HepG2 (cell line): ENCODE data around the gene GADD45B. TPM values are rescaled to one million over a fixed set of nuclear protein-coding genes. Genes with fewer than 3 reads are reported as not detected.

Experiments
- ARNT ChIP-seq: fragments of 450-650 bp; IDR thresholded peaks from 2 replicates; pipeline ENCODE4 v1.6.1; 2017
- ATF7-NPFF ChIP-seq: sonication (generic); formaldehyde crosslinking; IDR thresholded peaks from 2 replicates; pipeline ENCODE4 v1.8.1; 2023; ENCODE audit warnings: mild to moderate bottlenecking, low read depth, missing genetic modification reagents, moderate library complexity
- BATF2 ChIP-seq: sonication (generic); formaldehyde crosslinking; IDR thresholded peaks from 2 replicates; pipeline ENCODE4 v1.8.0; 2022; ENCODE audit warnings: mild to moderate bottlenecking, missing genetic modification reagents, moderate library complexity
- CBX1 ChIP-seq: IDR thresholded peaks from one replicate; pipeline ENCODE4 v1.6.1; 2016; ENCODE audit warnings: antibody characterized with exemption, low read depth
- FOXP4 ChIP-seq: sonication (generic); formaldehyde crosslinking; IDR thresholded peaks from 2 replicates; pipeline ENCODE4 v1.4.0; 2020; ENCODE audit warnings: missing genetic modification reagents
- GLMP ChIP-seq: sonication (generic); formaldehyde crosslinking; IDR thresholded peaks from 2 replicates; pipeline ENCODE4 v1.9.0; 2021; ENCODE audit warnings: missing genetic modification reagents, mild to moderate bottlenecking, borderline replicate concordance
- HOMEZ ChIP-seq: IDR thresholded peaks from 2 replicates; pipeline ENCODE4 v1.6.1; 2016; ENCODE audit warnings: low read depth
- LBX2 ChIP-seq: sonication (generic); formaldehyde crosslinking; IDR thresholded peaks from 2 replicates; pipeline ENCODE4 v1.5.0; 2020; ENCODE audit warnings: missing genetic modification reagents, mild to moderate bottlenecking, borderline replicate concordance
- MBD4 ChIP-seq: IDR thresholded peaks from 2 replicates; pipeline ENCODE4 v1.6.1; 2012; ENCODE audit warnings: low read length, inconsistent platforms, borderline replicate concordance
- MEF2D ChIP-seq: sonication (generic); formaldehyde crosslinking; IDR thresholded peaks from 2 replicates; pipeline ENCODE4 v1.5.1; 2020; ENCODE audit warnings: mild to moderate bottlenecking, missing genetic modification reagents
- NONO ChIP-seq, 2 experiments: fragments of 450-650 bp in 1 of 2; sonication (generic) in 1 of 2; formaldehyde crosslinking in 1 of 2; IDR thresholded peaks in 1 of 2; conservative IDR thresholded peaks in 1 of 2; 2 replicates each; pipeline versions ENCODE4 v1.6.1 to v1.8.0; 2017 to 2022; ENCODE audit warnings: mild to moderate bottlenecking in 1 of 2, missing genetic modification reagents in 1 of 2, moderate library complexity in 1 of 2
- SP2 ChIP-seq: sonication (generic); formaldehyde crosslinking; IDR thresholded peaks from 2 replicates; pipeline ENCODE4 v1.5.1; 2020; ENCODE audit warnings: mild to moderate bottlenecking, missing genetic modification reagents
- TARDBP ChIP-seq: sonication (generic); formaldehyde crosslinking; IDR thresholded peaks from 2 replicates; pipeline ENCODE4 v1.8.0; 2022; ENCODE audit warnings: mild to moderate bottlenecking, missing genetic modification reagents
- TBL1XR1 ChIP-seq: fragments of 150-350 bp; IDR thresholded peaks from 2 replicates; pipeline ENCODE4 v1.6.1; 2014; ENCODE audit warnings: borderline replicate concordance, low read length; ENCODE audit not compliant: partially characterized antibody
- TMF1 ChIP-seq: sonication (generic); formaldehyde crosslinking; IDR thresholded peaks from 2 replicates; pipeline ENCODE4 v1.8.1; 2022; ENCODE audit warnings: low read depth, missing genetic modification reagents
- ZFP36 ChIP-seq: fragments of 150-350 bp; IDR thresholded peaks from 2 replicates; pipeline ENCODE4 v1.6.1; 2018; ENCODE audit warnings: borderline replicate concordance, low read length, low read depth; ENCODE audit not compliant: partially characterized antibody
- ZFP36L1 ChIP-seq: sonication (generic); formaldehyde crosslinking; IDR thresholded peaks from 2 replicates; pipeline ENCODE4 v1.8.0; 2022; ENCODE audit warnings: mild to moderate bottlenecking, missing genetic modification reagents, moderate library complexity
- ZNF12 ChIP-seq: sonication (generic); formaldehyde crosslinking; IDR thresholded peaks from 2 replicates; pipeline ENCODE4 v1.5.0; 2020; ENCODE audit warnings: missing genetic modification reagents
- ZNF292 ChIP-seq: sonication (generic); formaldehyde crosslinking; IDR thresholded peaks from 2 replicates; pipeline ENCODE4 v1.8.1; 2022; ENCODE audit warnings: mild to moderate bottlenecking, low read depth, missing genetic modification reagents, borderline replicate concordance
- ZNF350 ChIP-seq: sonication (generic); formaldehyde crosslinking; IDR thresholded peaks from 2 replicates; pipeline ENCODE4 v1.4.0; 2020; ENCODE audit warnings: mild to moderate bottlenecking, low read depth, missing genetic modification reagents, borderline replicate concordance
- ZNF737 ChIP-seq: sonication (generic); formaldehyde crosslinking; IDR thresholded peaks from 2 replicates; pipeline ENCODE4 v1.5.0; 2020; ENCODE audit warnings: missing genetic modification reagents, mild to moderate bottlenecking, borderline replicate concordance
- ZNF746 ChIP-seq: sonication (generic); formaldehyde crosslinking; IDR thresholded peaks from 2 replicates; pipeline ENCODE4 v1.8.0; 2022; ENCODE audit warnings: mild to moderate bottlenecking, missing genetic modification reagents
- ZNF747 ChIP-seq: sonication (generic); formaldehyde crosslinking; IDR thresholded peaks from 2 replicates; pipeline ENCODE4 v1.8.1; 2023; ENCODE audit warnings: missing genetic modification reagents, mild to moderate bottlenecking, borderline replicate concordance
- polyA plus RNA-seq, 8 experiments: library from polyadenylated mRNA; depleted of rRNA in 3 of 8; stranded (reverse) in 7 of 8; unstranded in 1 of 8; fragments of >200 nt; fragmentation: Illumina TruSeq in 4 of 8; extraction: Trizol in 4 of 8; gene quantifications; 2 replicates each; pipeline versions ENCODE4 v1.2.1 to v1.2.3, GENCODE V29; 2011 to 2016; ENCODE audit warnings: low read depth in 4 of 8, missing spikeins in 1 of 8, mixed read lengths in 1 of 8; ENCODE audit not compliant: insufficient read depth in 1 of 8
- total RNA-seq, 5 experiments: library from RNA; depleted of rRNA; stranded (reverse); fragments of >200 nt; fragmentation: Illumina TruSeq; extraction: Trizol; gene quantifications; 2 replicates each; pipeline ENCODE4 v1.2.3, GENCODE V29; 2016; ENCODE audit warnings: low read depth in 1 of 5

Gene GADD45B
- total and polyA plus RNA-seq, 2 of the 13 experiments (the other 11 are each of a cell fraction or from before 2014, with no cell fraction given) = 4.6 to 34.1 TPM

GRCh38 chr19:2427429-2428320 lies 48.3 kb upstream of the GADD45B start, which contains the start of gene TIMM13 (continued):
- TF ChIP-seq ZFP36 = no peak
- 0 out of 2 replicates have a peak, but pooled peaks have one; percentile 28 for TF ChIP-seq ZNF12 (CRISPR knock-in tag)
- no peak; the same call in 1 of the 2 replicates for TF ChIP-seq SP2 (CRISPR knock-in tag)
- TF ChIP-seq NONO (IDR thresholded peaks at IDR 0.05) = no peak
- TF ChIP-seq NONO (CRISPR knock-in tag; conservative IDR thresholded peaks at IDR 0.05) = peak; percentile 92
- no peak for TF ChIP-seq MBD4
- peak; percentile 67 for TF ChIP-seq MEF2D
- no peak; the same call in 1 of the 2 replicates for TF ChIP-seq ZNF747
- peak; percentile 90 for TF ChIP-seq TARDBP
- TF ChIP-seq CBX1 = no peak
- TF ChIP-seq BATF2 (CRISPR knock-in tag) = no peak
- no peak for TF ChIP-seq GLMP (CRISPR knock-in tag)
- TF ChIP-seq ZNF350 (CRISPR knock-in tag) = peak; percentile 91; the same call in 1 of the 2 replicates
- peak; percentile 83; the same call in 1 of the 2 replicates for TF ChIP-seq ZFP36L1 (CRISPR knock-in tag)
- TF ChIP-seq HOMEZ = no peak
- no peak for TF ChIP-seq LBX2 (CRISPR knock-in tag)
- TF ChIP-seq ATF7-NPFF (CRISPR knock-in tag) = no peak
- TF ChIP-seq ZNF292 (CRISPR knock-in tag) = peak; percentile 50; the same call in 1 of the 2 replicates
- TF ChIP-seq TMF1 (CRISPR knock-in tag) = 0 out of 2 replicates have a peak, but pooled peaks have one; percentile 56
- 0 out of 2 replicates have a peak, but pooled peaks have one; percentile 28 for TF ChIP-seq ZNF737 (CRISPR knock-in tag)
- TF ChIP-seq TBL1XR1 = no peak
- no peak for TF ChIP-seq ARNT
- TF ChIP-seq ZNF746 (CRISPR knock-in tag) = no peak
- peak; percentile 76 for TF ChIP-seq FOXP4 (CRISPR knock-in tag)
